ENCODE measurements around the gene ENKUR.

The ENKUR gene

GRCh38 chr10:25059990-25060389, 44.0 kb upstream of the ENKUR start:
- no peak for ATAC-seq (ENCODE audit: insufficient read depth, low read depth)
- Histone ChIP-seq H3K4me1 (ENCODE audit: insufficient read depth, low read length) (no peaks in the 10 kb centered on the region), H3K9me3 (ENCODE audit: insufficient read depth, low read length, severe bottlenecking) (no peaks in the 10 kb centered on the region), H3K9ac (ENCODE audit: low read depth, low read length) (no peak overlapping the region), H3K27me3 (ENCODE audit: insufficient read depth, low read length, poor library complexity) (no peaks in the 10 kb centered on the region), H3K36me3 (ENCODE audit: insufficient read depth, low read length) (no peaks in the 10 kb centered on the region), H3K4me2 (ENCODE audit: insufficient read depth, low read length) (no peak overlapping the region), H2AFZ (ENCODE audit: low read depth, low read length) (no peak overlapping the region), H3K79me2 (ENCODE audit: insufficient read depth, low read length) (no peaks in the 10 kb centered on the region), H4K20me1 (ENCODE audit: insufficient read depth, low read length) (no peaks in the 10 kb centered on the region), H3K4me3 (ENCODE audit: low read depth in 1 of 2, low read length in 2 of 2) (no peak overlapping the region), H3K27ac (ENCODE audit: low read length) (no peak overlapping the region)
- DNase-seq, result no peak
- no peak for TF ChIP-seq EZH2 (IDR thresholded peaks at IDR 0.05; ENCODE audit: borderline replicate concordance, low read depth, low read length, severe bottlenecking)
- TF ChIP-seq CTCF (IDR thresholded peaks at IDR 0.05; ENCODE audit: borderline replicate concordance, extremely low read depth, low read length, poor library complexity, severe bottlenecking), result no peak

- Histone ChIP-seq H3K9ac (ENCODE audit: low read depth, low read length) (no peak overlapping the region), H3K4me1 (ENCODE audit: insufficient read depth, low read length) (no peaks in the 10 kb centered on the region), H3K4me2 (ENCODE audit: insufficient read depth, low read length) (no peak overlapping the region), H2AFZ (ENCODE audit: low read depth, low read length) (no peak overlapping the region), H3K36me3 (ENCODE audit: insufficient read depth, low read length) (no peaks in the 10 kb centered on the region), H3K27ac (ENCODE audit: low read length) (no peak overlapping the region), H3K9me3 (ENCODE audit: insufficient read depth, low read length, severe bottlenecking) (no peaks in the 10 kb centered on the region), H3K79me2 (ENCODE audit: insufficient read depth, low read length) (no peaks in the 10 kb centered on the region), H3K4me3 (ENCODE audit: low read depth in 1 of 2, low read length in 2 of 2) (no peak overlapping the region), H4K20me1 (ENCODE audit: insufficient read depth, low read length) (no peaks in the 10 kb centered on the region), H3K27me3 (ENCODE audit: insufficient read depth, low read length, poor library complexity) (no peaks in the 10 kb centered on the region)
- no peak for TF ChIP-seq CTCF (IDR thresholded peaks at IDR 0.05; ENCODE audit: borderline replicate concordance, extremely low read depth, low read length, poor library complexity, severe bottlenecking)
- no peak for TF ChIP-seq EZH2 (IDR thresholded peaks at IDR 0.05; ENCODE audit: borderline replicate concordance, low read depth, low read length, severe bottlenecking)
- ATAC-seq (ENCODE audit: insufficient read depth, low read depth) (no peak), DNase-seq (no peak)
Observed at GRCh38 chr10:25057886-25058285, 41.9 kb upstream of the ENKUR start.

GRCh38 chr10:25056726-25057125, 40.8 kb upstream of the ENKUR start:
- H3K36me3 ChIP-seq (ENCODE audit: insufficient read depth, low read length), result no peaks in the 10 kb centered on the region
- DNase-seq (no peak), ATAC-seq (ENCODE audit: insufficient read depth, low read depth) (no peak)
- H3K27ac ChIP-seq (ENCODE audit: low read length), result no peak overlapping the region
- H2AFZ ChIP-seq (ENCODE audit: low read depth, low read length), result no peak overlapping the region
- H3K9me3 ChIP-seq (ENCODE audit: insufficient read depth, low read length, severe bottlenecking), result no peaks in the 10 kb centered on the region
- H3K79me2 ChIP-seq (ENCODE audit: insufficient read depth, low read length), result no peaks in the 10 kb centered on the region
- H3K27me3 ChIP-seq (ENCODE audit: insufficient read depth, low read length, poor library complexity), result no peaks in the 10 kb centered on the region
- no peak for TF ChIP-seq EZH2 (IDR thresholded peaks at IDR 0.05; ENCODE audit: borderline replicate concordance, low read depth, low read length, severe bottlenecking)
- no peak for TF ChIP-seq CTCF (IDR thresholded peaks at IDR 0.05; ENCODE audit: borderline replicate concordance, extremely low read depth, low read length, poor library complexity, severe bottlenecking)
- H3K4me2 ChIP-seq (ENCODE audit: insufficient read depth, low read length), result no peak overlapping the region
- no peak overlapping the region for H3K9ac ChIP-seq (ENCODE audit: low read depth, low read length)
- H3K4me3 ChIP-seq (ENCODE audit: low read depth in 1 of 2, low read length in 2 of 2), result no peak overlapping the region
- no peaks in the 10 kb centered on the region for H3K4me1 ChIP-seq (ENCODE audit: insufficient read depth, low read length)
- no peaks in the 10 kb centered on the region for H4K20me1 ChIP-seq (ENCODE audit: insufficient read depth, low read length)

GRCh38 chr10:25052012-25052411, 36.1 kb upstream of the ENKUR start:
- H3K27ac ChIP-seq (ENCODE audit: low read length), result no peak overlapping the region
- no peaks in the 10 kb centered on the region for H4K20me1 ChIP-seq (ENCODE audit: insufficient read depth, low read length)
- TF ChIP-seq EZH2 (IDR thresholded peaks at IDR 0.05; ENCODE audit: borderline replicate concordance, low read depth, low read length, severe bottlenecking) (no peak), CTCF (IDR thresholded peaks at IDR 0.05; ENCODE audit: borderline replicate concordance, extremely low read depth, low read length, poor library complexity, severe bottlenecking) (no peak)
- H3K36me3 ChIP-seq (ENCODE audit: insufficient read depth, low read length), result no peaks in the 10 kb centered on the region
- H3K27me3 ChIP-seq (ENCODE audit: insufficient read depth, low read length, poor library complexity), result no peaks in the 10 kb centered on the region
- no peak overlapping the region for H2AFZ ChIP-seq (ENCODE audit: low read depth, low read length)
- no peaks in the 10 kb centered on the region for H3K9me3 ChIP-seq (ENCODE audit: insufficient read depth, low read length, severe bottlenecking)
- no peak for ATAC-seq (ENCODE audit: insufficient read depth, low read depth)
- H3K9ac ChIP-seq (ENCODE audit: low read depth, low read length), result no peak overlapping the region
- H3K4me2 ChIP-seq (ENCODE audit: insufficient read depth, low read length), result no peak overlapping the region
- no peaks in the 10 kb centered on the region for H3K4me1 ChIP-seq (ENCODE audit: insufficient read depth, low read length)
- DNase-seq, result no peak
- H3K79me2 ChIP-seq (ENCODE audit: insufficient read depth, low read length), result no peaks in the 10 kb centered on the region
- no peak overlapping the region for H3K4me3 ChIP-seq (ENCODE audit: low read depth in 1 of 2, low read length in 2 of 2)

All from DND-41 (cell line).